Renal cortex interstitium (tissue), 15 donors: ENCODE data around the gene YRDC. TPM values are rescaled to one million over a fixed set of nuclear protein-coding genes. Genes with fewer than 3 reads are reported as not detected.

ENCODE experiments used
- DNase-seq, 11 donors: peaks; one replicate each; pipeline ENCODE4 v3.0.0-alpha.2; 2013; ENCODE audit warnings: low read depth in 9 of 11, low spot score in 4 of 11; ENCODE audit errors: extremely low read depth in 1 of 11
- long read RNA-seq, 16 experiments: transcript quantifications; one replicate each; lab custom pipeline, GENCODE V29; 2026
- polyA plus RNA-seq, 3 donors: library from polyadenylated mRNA; unstranded; fragments of 120-200 nt; gene quantifications; one replicate each; pipeline ENCODE4 v1.2.1, GENCODE V29; 2013; ENCODE audit not compliant: insufficient read length in 3 of 3

YRDC gene, protein sequence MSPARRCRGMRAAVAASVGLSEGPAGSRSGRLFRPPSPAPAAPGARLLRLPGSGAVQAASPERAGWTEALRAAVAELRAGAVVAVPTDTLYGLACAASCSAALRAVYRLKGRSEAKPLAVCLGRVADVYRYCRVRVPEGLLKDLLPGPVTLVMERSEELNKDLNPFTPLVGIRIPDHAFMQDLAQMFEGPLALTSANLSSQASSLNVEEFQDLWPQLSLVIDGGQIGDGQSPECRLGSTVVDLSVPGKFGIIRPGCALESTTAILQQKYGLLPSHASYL
- polyA plus RNA-seq, result 10 to 100 TPM; 11.8 to 14.8 (median 12.6) TPM
- long read RNA-seq, donor 1, transcript YRDC-201 (5 exons, 1,826 nt), result major isoform, 6 of 6 reads
- long read RNA-seq, donor 1, partial matches to known transcripts, result 0 of 6 reads
- long read RNA-seq, donor 1, other reads (novel, unspliced or antisense), result 0 of 6 reads
- long read RNA-seq, donor 2, transcript YRDC-201 (5 exons, 1,826 nt), result major isoform, 6 of 6 reads
- long read RNA-seq, donor 2, partial matches to known transcripts, result 0 of 6 reads
- long read RNA-seq, donor 2, other reads (novel, unspliced or antisense), result 0 of 6 reads
- long read RNA-seq, donor 3, transcript YRDC-201 (5 exons, 1,826 nt), result major isoform, 12 of 12 reads
- long read RNA-seq, donor 3, partial matches to known transcripts, result 0 of 12 reads
- long read RNA-seq, donor 3, other reads (novel, unspliced or antisense), result 0 of 12 reads
- long read RNA-seq, donor 4, transcript YRDC-201 (5 exons, 1,826 nt), result major isoform, 6 of 6 reads
- long read RNA-seq, donor 4, partial matches to known transcripts, result 0 of 6 reads
- long read RNA-seq, donor 4, other reads (novel, unspliced or antisense), result 0 of 6 reads
- long read RNA-seq, donor 5, result 0 reads
- long read RNA-seq, donor 6, transcript YRDC-201 (5 exons, 1,826 nt), result major isoform, 13 of 19 reads
- long read RNA-seq, donor 6, partial matches to known transcripts, result 6 of 19 reads
- long read RNA-seq, donor 6, other reads (novel, unspliced or antisense), result 0 of 19 reads
- long read RNA-seq, donor 7, transcript YRDC-201 (5 exons, 1,826 nt), result major isoform, 11 of 11 reads
- long read RNA-seq, donor 7, partial matches to known transcripts, result 0 of 11 reads
- long read RNA-seq, donor 7, other reads (novel, unspliced or antisense), result 0 of 11 reads
- long read RNA-seq, donor 8, transcript YRDC-201 (5 exons, 1,826 nt), result major isoform, 14 of 14 reads
- long read RNA-seq, donor 8, partial matches to known transcripts, result 0 of 14 reads
- long read RNA-seq, donor 8, other reads (novel, unspliced or antisense), result 0 of 14 reads
- long read RNA-seq, donor 9, transcript YRDC-201 (5 exons, 1,826 nt), result major isoform, 6 of 6 reads
- long read RNA-seq, donor 9, partial matches to known transcripts, result 0 of 6 reads
- long read RNA-seq, donor 9, other reads (novel, unspliced or antisense), result 0 of 6 reads
- long read RNA-seq, donor 10, partial matches to known transcripts, result 62 of 104 reads
- long read RNA-seq, donor 10, other reads (novel, unspliced or antisense), result 38 of 104 reads
- long read RNA-seq, donor 11, transcript YRDC-201 (5 exons, 1,826 nt), result major isoform, 7 of 113 reads
- long read RNA-seq, donor 11, partial matches to known transcripts, result 54 of 113 reads
- long read RNA-seq, donor 11, other reads (novel, unspliced or antisense), result 52 of 113 reads
- long read RNA-seq, donor 12, partial matches to known transcripts, result 0 of 3 reads
- long read RNA-seq, donor 12, other reads (novel, unspliced or antisense), result 0 of 3 reads
- long read RNA-seq, donor 13, transcript YRDC-201 (5 exons, 1,826 nt), result major isoform, 16 of 16 reads
- long read RNA-seq, donor 13, partial matches to known transcripts, result 0 of 16 reads
- long read RNA-seq, donor 13, other reads (novel, unspliced or antisense), result 0 of 16 reads
- long read RNA-seq, donor 14, transcript YRDC-201 (5 exons, 1,826 nt), result major isoform, 8 of 227 reads
- long read RNA-seq, donor 14, partial matches to known transcripts, result 126 of 227 reads
- long read RNA-seq, donor 14, other reads (novel, unspliced or antisense), result 93 of 227 reads
- long read RNA-seq, donor 15, transcript YRDC-201 (5 exons, 1,826 nt), result major isoform, 5 of 5 reads
- long read RNA-seq, donor 15, partial matches to known transcripts, result 0 of 5 reads
- long read RNA-seq, donor 15, other reads (novel, unspliced or antisense), result 0 of 5 reads
- long read RNA-seq, donor 16, transcript YRDC-201 (5 exons, 1,826 nt), result major isoform, 21 of 28 reads
- long read RNA-seq, donor 16, partial matches to known transcripts, result 7 of 28 reads
- long read RNA-seq, donor 16, other reads (novel, unspliced or antisense), result 0 of 28 reads

DNA sequence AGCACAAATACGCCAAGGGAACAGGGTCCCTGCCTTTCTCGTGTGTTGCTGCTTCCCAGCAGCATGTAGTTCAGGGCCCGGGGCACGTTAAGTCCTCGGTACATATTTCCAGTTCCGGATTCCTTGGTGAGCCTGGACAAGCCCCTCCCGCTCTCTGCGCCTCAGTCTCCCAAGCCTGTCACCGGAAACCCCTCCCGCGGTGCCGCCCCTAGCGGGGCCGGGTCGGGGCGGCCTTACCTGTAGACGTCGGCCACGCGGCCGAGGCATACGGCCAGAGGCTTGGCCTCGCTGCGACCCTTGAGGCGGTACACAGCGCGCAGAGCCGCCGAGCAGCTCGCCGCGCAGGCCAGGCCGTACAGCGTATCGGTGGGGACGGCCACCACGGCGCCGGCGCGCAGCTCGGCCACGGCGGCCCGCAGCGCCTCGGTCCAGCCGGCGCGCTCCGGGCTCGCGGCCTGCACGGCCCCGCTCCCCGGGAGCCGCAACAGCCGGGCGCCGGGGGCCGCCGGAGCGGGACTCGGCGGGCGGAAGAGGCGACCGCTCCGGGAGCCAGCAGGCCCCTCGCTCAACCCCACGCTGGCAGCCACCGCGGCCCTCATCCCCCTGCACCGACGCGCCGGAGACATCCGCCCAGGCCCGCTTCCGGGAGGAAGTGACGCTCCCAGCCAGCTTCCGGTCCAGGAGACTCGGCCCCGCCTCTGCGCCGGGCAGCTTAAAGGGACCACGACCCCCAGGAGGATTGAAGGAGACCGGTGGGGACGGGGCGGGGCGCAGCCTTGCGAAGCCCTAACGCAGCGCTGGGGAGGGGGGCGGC, at the start of gene YRDC, which contains the start of gene C1orf122:
Gene YRDC, minus strand, starts transcription at position 654 of the 814 bp plus-strand sequence. Its CDS starts 28 bp downstream, at position 626.
Gene C1orf122, plus strand, starts transcription at position 236 of the 814 bp plus-strand sequence. CDS start 615 bp downstream, outside the sequence.
- peak in 10 of 11 donors; percentile 76 to 95 (median 91) for DNase-seq

DNA sequence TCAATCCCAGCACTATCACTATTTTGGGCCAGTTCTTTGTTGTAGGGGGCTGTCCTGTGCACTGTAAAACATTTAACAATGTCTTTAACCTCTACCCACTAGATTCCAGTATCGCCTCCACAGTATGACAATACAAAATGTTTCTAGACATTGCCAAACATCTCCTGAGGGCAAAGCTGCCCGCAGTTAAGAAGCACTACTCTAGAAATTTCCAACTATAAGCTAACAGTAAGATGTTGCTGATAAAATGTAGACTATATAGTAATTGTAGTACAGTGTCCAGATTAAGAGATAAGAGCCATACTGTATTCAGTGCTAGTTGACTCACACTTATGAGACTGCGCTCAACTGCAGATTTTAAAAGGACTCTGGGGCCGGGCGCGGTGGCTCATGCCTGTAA, 46.4 kb upstream of the YRDC start:
- DNase-seq, result no peak

DNA sequence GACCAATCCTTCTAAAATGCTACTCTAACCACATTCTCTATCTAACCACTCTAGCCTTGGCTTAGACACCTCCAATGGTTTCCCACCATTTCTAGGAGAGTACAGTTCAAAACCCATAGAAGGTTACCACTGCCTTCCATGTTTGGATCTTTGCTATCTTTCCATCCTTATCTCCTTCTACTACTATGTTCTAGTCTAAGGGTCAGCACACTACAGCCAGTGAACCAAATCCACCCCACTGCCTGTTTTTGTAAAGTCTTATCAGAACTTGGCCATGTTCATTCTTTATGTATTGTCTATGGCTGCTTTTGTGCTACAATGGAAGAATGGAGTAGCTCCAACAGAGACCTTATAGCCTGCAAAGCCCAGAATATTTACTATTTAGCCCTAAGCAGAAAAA, 45.1 kb upstream of the YRDC start:
- DNase-seq, result no peak

DNA sequence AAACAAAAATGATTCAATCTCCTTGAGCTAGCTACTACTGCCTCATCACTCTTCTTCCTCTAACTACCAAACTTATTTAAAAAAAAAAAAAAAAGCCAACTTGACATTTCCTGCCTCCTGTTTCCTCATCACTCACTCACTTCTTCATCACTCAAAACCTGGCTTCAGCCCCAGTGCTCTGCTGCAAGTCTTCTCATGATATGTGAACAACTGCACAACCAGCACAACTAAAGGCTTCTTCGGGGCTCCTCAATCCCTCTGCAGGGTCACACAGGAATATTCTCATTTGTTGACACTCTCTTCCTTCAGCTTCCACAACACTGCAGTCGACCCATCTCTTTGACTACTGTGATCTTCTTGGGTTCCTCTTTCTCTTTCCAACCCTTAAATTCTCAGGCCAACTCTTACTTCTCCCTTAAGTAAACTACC, 43.8 kb upstream of the YRDC start:
- DNase-seq, result no peak

DNA sequence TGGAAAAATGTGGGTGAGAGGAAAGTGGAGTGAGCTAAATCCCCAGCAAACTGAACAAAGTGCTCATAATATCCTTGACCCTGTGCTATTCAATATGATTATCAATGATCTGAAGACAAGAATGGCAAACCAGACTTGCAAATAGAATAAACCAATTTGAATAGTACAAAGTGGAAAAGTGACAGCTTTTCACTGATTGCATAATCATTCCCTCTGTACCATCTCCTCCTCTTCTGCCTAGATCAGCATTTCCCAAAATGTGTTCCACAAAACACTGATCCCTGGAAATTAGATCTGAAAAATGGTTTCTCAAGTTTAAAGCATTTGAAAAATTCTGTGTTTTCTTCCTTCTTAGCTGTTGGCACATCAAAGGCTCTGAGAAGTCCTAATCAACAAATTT, 43.3 kb upstream of the YRDC start:
- DNase-seq, result no peak

DNA sequence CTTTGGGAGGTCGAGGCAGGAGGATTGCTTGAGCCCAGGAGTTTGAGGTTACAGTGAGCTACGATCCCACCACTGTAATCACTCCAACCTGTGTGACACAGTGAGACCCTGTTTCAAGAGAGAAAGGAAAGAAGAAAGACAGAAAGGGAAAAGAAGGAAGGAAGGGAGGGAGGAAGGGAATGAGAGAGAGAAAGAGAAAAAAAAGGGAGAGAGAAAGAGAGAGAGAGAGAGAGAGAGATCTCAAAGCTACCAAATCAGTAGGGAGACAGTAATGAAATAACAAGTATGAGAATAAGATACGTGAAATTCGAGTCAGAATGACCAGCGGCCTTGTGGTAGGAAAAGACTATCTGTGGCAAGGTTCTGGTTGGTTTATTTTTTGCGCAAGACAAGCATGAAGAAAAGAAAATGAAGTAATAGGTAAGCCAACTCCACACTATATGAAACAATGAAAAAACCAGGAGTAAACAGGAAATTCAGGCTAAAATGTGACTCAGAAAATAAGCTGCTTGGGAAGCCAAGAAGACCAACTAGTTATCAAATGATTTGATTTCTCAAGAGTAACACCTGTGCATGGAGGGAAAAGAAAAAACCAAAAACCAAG, 42.4 kb upstream of the YRDC start:
- DNase-seq, result no peak

DNA sequence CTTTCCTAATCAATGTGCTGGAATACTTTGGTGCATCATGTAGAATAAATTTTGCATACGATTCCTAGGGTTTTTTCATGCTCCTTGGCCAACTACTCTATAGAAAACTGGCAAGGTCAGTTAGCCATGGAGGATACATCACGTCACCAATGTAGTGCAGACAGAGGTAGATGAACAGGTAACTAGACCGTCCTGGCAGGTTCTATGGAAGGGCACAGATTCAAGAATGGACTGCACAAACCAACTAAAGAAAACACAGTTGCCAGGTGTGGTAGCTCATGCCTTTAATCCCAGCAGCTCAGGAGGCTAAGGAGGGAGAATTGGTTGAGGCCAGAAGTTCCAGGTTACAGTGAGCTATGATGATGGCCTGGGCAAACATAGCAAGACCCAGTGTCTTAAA, 41.5 kb upstream of the YRDC start:
- DNase-seq, result no peak

DNA sequence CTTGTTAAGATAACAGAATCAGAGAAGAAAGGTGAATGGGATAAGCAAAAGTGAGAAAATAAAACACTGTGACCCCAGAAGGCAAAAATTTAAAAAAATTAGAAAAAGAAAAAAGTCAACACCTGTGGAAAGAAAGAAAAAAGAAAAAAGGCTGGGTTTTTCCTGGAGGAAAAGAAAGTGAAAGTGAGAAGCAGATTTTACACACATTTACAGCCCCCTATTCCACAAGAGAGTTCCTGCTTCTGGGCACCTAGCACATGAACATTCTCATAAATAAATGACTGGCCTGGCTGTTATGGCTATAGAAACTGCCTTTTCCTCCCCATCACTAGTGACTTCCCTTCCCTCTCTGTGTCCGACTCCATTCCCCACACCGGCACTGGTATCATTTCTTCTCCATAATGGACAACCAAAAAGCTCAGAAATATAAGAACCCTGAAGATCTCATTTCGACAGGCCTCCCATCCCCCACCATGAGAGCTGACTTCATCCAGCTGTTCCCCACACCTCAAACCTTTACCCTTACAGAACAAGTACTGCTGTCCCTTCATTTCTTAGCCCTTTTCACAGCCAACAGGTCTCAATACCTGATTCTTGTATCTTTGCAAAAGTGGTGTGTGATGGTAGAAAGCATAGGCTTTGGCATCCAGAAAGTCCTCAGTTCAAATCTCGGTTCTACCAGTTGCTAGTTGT, 38.8 kb upstream of the YRDC start:
- DNase-seq, result no peak

DNA sequence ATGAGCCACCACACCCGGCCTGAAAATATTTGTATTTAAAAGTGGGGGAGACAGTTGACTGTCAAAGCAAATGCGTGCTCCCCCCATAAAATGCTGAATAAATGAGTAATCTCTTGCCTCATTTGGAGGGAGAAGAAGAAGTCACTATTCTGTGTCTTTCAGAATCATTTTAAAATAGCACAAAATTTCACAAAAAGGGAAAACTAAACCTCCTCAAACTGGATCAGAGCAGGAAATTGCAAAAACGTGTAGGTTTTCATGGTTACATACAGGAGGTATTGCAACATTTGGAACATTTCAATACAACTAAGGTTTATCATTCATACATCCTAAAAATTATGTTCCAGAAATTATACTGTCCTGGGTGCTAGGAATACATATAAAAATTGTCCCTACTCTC, 37.8 kb upstream of the YRDC start:
- DNase-seq, result no peak

DNA sequence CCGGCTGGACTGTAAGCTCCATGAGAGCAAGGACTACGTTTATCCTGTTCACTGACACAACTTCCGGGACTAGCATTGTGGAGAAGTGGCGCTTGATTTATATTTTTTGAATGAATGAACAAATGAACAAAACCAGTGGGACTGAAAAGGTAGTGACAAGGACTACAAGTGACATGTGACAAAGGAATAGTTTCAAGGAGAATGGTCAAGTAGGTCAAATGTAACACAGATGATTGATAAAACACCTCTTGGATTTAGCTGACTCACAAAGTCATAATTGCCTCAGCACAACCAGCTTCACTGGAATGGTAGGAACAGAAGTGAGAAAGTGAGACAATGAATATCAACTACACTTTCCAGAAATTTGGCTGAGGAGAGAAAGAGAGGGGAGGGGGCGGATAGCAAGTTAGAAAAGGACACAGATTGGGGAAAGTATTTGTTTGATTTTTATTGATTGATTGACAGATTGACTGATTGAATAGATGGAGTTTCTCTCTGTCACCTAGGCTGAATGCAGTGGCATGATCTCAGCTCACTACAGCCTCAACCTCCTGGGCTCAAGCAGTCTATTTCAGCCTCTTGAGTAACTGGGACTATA, 37.1 kb upstream of the YRDC start:
- DNase-seq, result no peak

DNA sequence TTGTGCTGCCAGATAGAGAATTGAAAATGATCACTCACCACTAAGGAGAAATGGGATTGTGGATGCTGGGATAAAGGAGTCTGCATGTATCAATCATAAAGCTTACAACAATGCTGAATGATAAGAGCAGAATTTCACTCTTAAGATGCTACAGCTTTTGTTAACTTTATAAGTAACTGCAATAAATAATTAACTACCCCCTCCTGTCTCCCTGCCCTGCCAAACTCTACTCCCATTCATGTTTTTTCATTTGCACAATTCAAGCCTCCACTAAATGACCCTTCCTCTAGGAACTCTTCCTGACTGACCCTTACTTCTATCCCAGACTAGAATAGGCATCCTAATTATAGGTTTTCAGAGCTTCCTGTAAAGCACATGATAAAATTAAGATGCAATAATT, 36.5 kb upstream of the YRDC start:
- no peak for DNase-seq

DNA sequence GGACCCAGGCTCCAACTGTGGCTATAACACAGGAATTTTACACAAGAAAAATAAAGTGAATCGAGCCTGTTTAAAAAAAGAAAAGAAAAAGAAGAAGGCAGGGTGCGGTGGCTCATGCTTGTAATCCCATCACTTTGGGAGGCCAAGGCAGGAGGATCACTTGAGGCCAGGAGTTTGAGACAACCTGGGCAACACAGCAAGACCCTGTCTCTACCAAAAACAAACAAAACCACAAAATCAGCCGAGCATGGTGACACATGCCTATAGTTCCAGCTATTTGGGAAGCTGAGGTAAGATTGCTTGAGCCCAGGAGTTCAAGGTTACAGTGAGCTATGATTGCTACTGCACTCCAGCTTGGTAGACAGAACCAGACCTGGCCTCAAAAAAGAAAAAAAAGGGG, 33.6 kb upstream of the YRDC start:
- no peak for DNase-seq

DNA sequence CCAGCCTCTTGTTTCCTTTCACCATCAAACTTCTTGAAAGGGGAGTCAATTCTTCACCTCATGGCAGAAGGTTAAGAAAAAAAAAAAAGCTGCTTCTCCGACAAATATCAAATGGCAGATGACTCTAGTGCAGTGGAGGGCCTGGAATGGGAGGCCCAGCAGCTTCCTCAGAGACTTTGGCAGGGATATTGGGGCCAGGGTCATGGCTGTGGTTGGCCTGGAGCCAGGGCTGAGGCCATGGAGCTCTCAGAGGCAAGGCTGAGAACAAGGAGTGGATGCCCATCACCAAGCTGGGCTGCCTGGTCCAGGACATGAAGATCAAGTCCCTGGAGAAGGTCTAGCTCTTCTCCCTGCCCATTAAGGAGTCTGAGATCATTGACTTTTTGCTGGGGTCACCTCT, 32.7 kb upstream of the YRDC start:
- DNase-seq, result no peak

DNA sequence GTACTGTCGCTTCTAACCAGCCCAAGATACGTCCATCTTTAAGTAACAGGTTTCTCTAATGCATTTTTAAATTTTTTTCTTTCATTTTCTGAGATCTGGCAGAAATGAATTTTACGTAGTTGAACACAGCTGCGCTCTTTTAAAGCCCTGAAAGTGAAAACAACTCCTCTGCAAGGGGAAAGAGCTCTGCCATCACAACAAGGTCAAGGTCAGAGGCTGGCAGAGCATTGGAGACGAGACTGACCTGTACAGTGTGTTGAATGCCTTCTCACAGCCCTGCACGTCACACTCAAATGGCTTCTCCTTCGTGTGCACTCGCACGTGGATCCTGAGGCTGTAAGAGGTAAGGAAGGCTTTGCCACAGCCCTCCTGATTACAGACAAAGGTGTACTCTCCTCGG, 31.7 kb upstream of the YRDC start:
- DNase-seq, result no peak

DNA sequence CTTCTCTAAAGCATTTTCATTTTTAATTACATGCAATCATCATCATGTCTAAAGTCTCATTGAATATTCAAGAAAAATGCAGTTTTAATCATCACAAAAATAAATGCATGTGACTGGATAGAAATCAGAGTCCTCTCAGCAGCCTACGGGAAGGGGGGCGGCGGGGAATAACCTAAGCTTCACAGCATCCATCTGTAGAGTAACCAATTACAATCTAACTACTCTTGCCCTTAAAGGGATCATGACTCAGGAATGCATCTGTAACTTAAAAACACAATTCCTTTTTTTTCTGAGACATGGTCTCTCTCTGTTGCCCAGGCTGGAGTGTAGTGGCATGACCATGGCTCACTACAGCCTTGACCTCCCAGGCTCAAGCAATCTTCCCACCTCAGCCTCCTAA, 28.8 kb upstream of the YRDC start:
- DNase-seq, result no peak
